ENCODE measurements around the gene KHDRBS2. TPM values are rescaled to one million over a fixed set of nuclear protein-coding genes. Genes with fewer than 3 reads are reported as not detected.

Gene KHDRBS2
- total RNA-seq, 1 donor from 2014 or later, result not detected

DNA sequence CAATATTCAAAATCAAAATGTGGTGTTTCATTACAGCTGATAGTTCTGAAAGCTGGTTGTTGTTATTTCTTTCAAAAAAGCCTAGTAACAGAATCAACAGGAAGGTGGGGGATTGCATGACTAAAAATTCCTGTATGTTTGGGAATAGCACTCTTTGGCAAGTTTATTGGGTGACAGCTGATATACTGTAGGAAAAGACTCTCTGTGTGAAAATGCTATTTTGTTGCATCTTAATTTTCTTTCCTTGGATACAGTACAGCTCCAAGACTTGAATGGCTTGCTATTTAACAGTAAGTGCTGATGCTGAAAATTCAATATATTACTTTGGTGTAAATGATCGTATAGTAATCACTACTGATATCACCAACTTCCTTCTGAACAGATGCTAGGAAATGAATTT is 336.1 kb downstream of the KHDRBS2 start:
- DNase-seq (ENCODE audit: extremely low spot score, unreplicated experiment), result no peak
- H3K9me3 Mint-ChIP-seq (ENCODE audit: unreplicated experiment), result peaks cover 28% of the 10 kb centered on the region

DNA sequence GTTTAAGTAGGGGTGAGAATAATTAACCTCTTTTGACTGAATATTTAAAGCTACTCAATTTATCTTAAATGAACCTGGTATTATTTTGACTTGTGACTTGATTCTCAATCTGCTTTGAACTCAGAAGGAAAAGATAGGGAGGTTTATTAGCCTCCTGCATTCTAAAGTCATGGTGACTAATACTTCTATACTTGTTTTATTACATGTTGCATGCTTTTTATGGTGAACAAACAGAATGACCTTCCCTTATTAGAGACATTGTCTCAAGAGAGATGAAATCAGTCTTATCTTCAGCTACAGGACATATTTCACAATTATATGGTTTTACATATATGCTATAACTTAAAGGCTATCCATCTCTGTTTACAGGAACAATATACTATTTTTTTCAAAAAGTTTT is 336.9 kb downstream of the KHDRBS2 start:
- no peak for TF ChIP-seq CTCF (IDR thresholded peaks at IDR 0.05)
- Mint-ChIP-seq H3K27me3 (ENCODE audit: unreplicated experiment) (no peaks in the 10 kb centered on the region), H3K4me1 (ENCODE audit: unreplicated experiment) (no peaks in the 10 kb centered on the region), H3K36me3 (ENCODE audit: unreplicated experiment) (no peaks in the 10 kb centered on the region), H3K27ac (ENCODE audit: unreplicated experiment) (no peak overlapping the region), H3K9me3 (ENCODE audit: unreplicated experiment) (peaks cover 32% of the 10 kb centered on the region), H3K4me3 (ENCODE audit: unreplicated experiment) (no peak overlapping the region)
- no peak for DNase-seq (ENCODE audit: extremely low spot score, unreplicated experiment)

More for the DNA sequence above, 336.1 kb downstream of the KHDRBS2 start:
- no peak for TF ChIP-seq CTCF (IDR thresholded peaks at IDR 0.05)
- Mint-ChIP-seq H3K27me3 (ENCODE audit: unreplicated experiment) (no peaks in the 10 kb centered on the region), H3K27ac (ENCODE audit: unreplicated experiment) (no peak overlapping the region), H3K4me1 (ENCODE audit: unreplicated experiment) (no peaks in the 10 kb centered on the region), H3K36me3 (ENCODE audit: unreplicated experiment) (no peaks in the 10 kb centered on the region), H3K4me3 (ENCODE audit: unreplicated experiment) (no peak overlapping the region)

DNA sequence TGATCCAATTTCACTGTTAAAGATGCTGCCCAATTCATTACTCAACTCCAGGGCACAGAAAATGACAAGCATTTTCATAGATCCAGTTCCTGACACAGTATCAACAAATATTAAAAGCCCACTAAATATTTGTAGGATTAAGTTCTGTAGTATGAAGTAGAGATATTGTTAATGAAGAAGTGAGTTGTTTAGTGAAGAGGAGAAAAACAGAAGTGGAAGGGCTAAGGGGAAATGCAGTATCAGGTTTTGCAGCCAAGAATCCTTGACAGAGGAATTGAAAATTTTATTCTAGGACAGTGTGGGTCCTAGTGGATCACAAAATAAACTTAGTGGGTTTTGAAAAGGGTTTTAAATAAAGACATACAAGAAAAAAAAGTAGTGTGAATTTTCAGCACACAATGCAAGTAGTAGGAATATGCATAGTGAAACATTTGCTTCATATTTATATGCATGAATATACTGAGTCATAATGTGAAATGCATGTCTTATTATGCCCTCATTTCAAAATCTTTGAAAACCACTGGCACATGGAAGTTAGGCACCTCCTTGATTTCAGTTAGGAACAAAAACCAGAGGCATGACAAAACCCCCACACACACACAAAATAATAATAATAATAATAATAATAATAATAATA is 338.6 kb downstream of the KHDRBS2 start:
- Mint-ChIP-seq H3K27ac (ENCODE audit: unreplicated experiment) (no peak overlapping the region), H3K4me3 (ENCODE audit: unreplicated experiment) (no peak overlapping the region), H3K9me3 (ENCODE audit: unreplicated experiment) (peaks cover 27% of the 10 kb centered on the region), H3K36me3 (ENCODE audit: unreplicated experiment) (no peaks in the 10 kb centered on the region), H3K4me1 (ENCODE audit: unreplicated experiment) (no peaks in the 10 kb centered on the region), H3K27me3 (ENCODE audit: unreplicated experiment) (no peaks in the 10 kb centered on the region)
- no peak for TF ChIP-seq CTCF (IDR thresholded peaks at IDR 0.05)
- no peak for DNase-seq (ENCODE audit: extremely low spot score, unreplicated experiment)

GRCh38 chr6:61940919-61941318 is 345.1 kb downstream of the KHDRBS2 start:
- Mint-ChIP-seq H3K4me1 (ENCODE audit: unreplicated experiment) (no peaks in the 10 kb centered on the region), H3K9me3 (ENCODE audit: unreplicated experiment) (peaks cover 22% of the 10 kb centered on the region), H3K4me3 (ENCODE audit: unreplicated experiment) (no peak overlapping the region), H3K36me3 (ENCODE audit: unreplicated experiment) (no peaks in the 10 kb centered on the region), H3K27me3 (ENCODE audit: unreplicated experiment) (no peaks in the 10 kb centered on the region), H3K27ac (ENCODE audit: unreplicated experiment) (no peak overlapping the region)
- DNase-seq (ENCODE audit: extremely low spot score, unreplicated experiment), result no peak
- no peak for TF ChIP-seq CTCF (IDR thresholded peaks at IDR 0.05)

GRCh38 chr6:61935242-61935846 is 350.7 kb downstream of the KHDRBS2 start:
- no peak for DNase-seq (ENCODE audit: extremely low spot score, unreplicated experiment)
- Mint-ChIP-seq H3K36me3 (ENCODE audit: unreplicated experiment) (no peaks in the 10 kb centered on the region), H3K4me3 (ENCODE audit: unreplicated experiment) (no peak overlapping the region), H3K27ac (ENCODE audit: unreplicated experiment) (no peak overlapping the region), H3K27me3 (ENCODE audit: unreplicated experiment) (no peaks in the 10 kb centered on the region), H3K4me1 (ENCODE audit: unreplicated experiment) (no peaks in the 10 kb centered on the region), H3K9me3 (ENCODE audit: unreplicated experiment) (peaks cover 6% of the 10 kb centered on the region)
- TF ChIP-seq CTCF (IDR thresholded peaks at IDR 0.05), result no peak
